Activated CD4-positive, alpha-beta T cell treated with anti-CD3 and anti-CD28 coated beads for 36 hours (primary cell): ENCODE measurements around the gene MRTFA. TPM values are rescaled to one million over a fixed set of nuclear protein-coding genes. Genes with fewer than 3 reads are reported as not detected.

ENCODE experiments used
- ATAC-seq: fragments of 200-7000 bp; cut with Tn5 transposase; one replicate; pipeline ENCODE4 v1.10.0; 2021; ENCODE audit warnings: mild to moderate bottlenecking, moderate library complexity
- CTCF ChIA-PET: fragments of 350-600 bp; sonication (Branson Sonifier 250); formaldehyde crosslinking; loops from one replicate; lab custom pipeline; 2021; ENCODE audit warnings: antibody characterized with exemption; lab: Charles Lee
- POLR2A ChIA-PET: fragments of 350-600 bp; sonication (Branson Sonifier 250); formaldehyde crosslinking; loops from one replicate; lab custom pipeline; 2021; ENCODE audit warnings: antibody characterized with exemption, inconsistent platforms; lab: Charles Lee
- DNase-seq: peaks from one replicate; pipeline ENCODE4 v3.0.0-alpha.2; 2020
- H3K27ac Mint-ChIP-seq: one replicate; pipeline ENCODE4 v1.8.0; 2021; ENCODE audit warnings: mixed read lengths
- H3K27me3 Mint-ChIP-seq: one replicate; pipeline ENCODE4 v1.8.0; 2021; ENCODE audit warnings: mixed read lengths
- H3K36me3 Mint-ChIP-seq: one replicate; pipeline ENCODE4 v1.8.0; 2021; ENCODE audit warnings: low read depth, mixed read lengths
- H3K4me1 Mint-ChIP-seq: one replicate; pipeline ENCODE4 v1.8.0; 2021; ENCODE audit warnings: mixed read lengths
- H3K4me3 Mint-ChIP-seq: one replicate; pipeline ENCODE4 v1.8.0; 2021; ENCODE audit warnings: mild to moderate bottlenecking, moderate library complexity, mixed read lengths
- H3K9me3 Mint-ChIP-seq: one replicate; pipeline ENCODE4 v1.8.0; 2021; ENCODE audit warnings: low read depth, mixed read lengths
- intact Hi-C, 2 experiments: fragments of 100-400 bp; cut with DNase I in 1 of 2; cut with micrococcal nuclease in 1 of 2; formaldehyde crosslinking; loops; one replicate each; pipeline versions ENCODE4 v1.14.2 to v1.15.1; 2022 to 2024; cut with DNase I, micrococcal nuclease
- total RNA-seq, 2 experiments: library from RNA; stranded (reverse); gene quantifications; one replicate each; pipeline ENCODE4 v1.2.3, GENCODE V29; 2021

The MRTFA gene
- 10 to 100 TPM; 41.0 to 43.2 TPM for total RNA-seq

- Mint-ChIP-seq H3K9me3 (no peaks in the 10 kb centered on the region), H3K27me3 (no peaks in the 10 kb centered on the region), H3K4me1 (peaks cover 43% of the 10 kb centered on the region), H3K27ac (peak within 1 kb of the TSS; percentile 93), H3K36me3 (peaks cover 3% of the 10 kb centered on the region), H3K4me3 (peak within 1 kb of the TSS; percentile 85)
- ATAC-seq (peak; percentile 96), DNase-seq (peak; percentile 100)
- intact Hi-C loops, result loop anchor here (1.0 to 5.0 kb wide), 13 partner anchors 16 to 1311 kb away; partner anchors contain the start of genes ADSL (in 1 of the 2), CENPM (in 1 of the 2), RBX1 (in 1 of the 2) and SLC25A17 (in 1 of the 2)
- ChIA-PET POLR2A (interaction anchor here (0.6 to 1.3 kb wide), 10 partner anchors 8 to 210 kb away, joined by 3 to 8 read pairs (median 3); no protein-coding TSS in a partner anchor), CTCF (interaction anchor here (0.6 to 1.5 kb wide), 11 partner anchors 9 to 180 kb away, joined by 3 to 10 read pairs (median 3); no protein-coding TSS in a partner anchor)
Observed at GRCh38 chr22:40636380-40637182, at the start of gene MRTFA. Gene MRTFA, minus strand, starts transcription at chr22:40636719.

GRCh38 chr22:40685406-40685805 is 48.9 kb upstream of the MRTFA start:
- DNase-seq, result peak; percentile 19

GRCh38 chr22:40684728-40685127 is 48.2 kb upstream of the MRTFA start:
- intact Hi-C loops, result loop anchor here in 1 of 2 experiments (5.0 kb wide), 1 partner anchor 43 kb away; no protein-coding TSS in a partner anchor
- H3K36me3 Mint-ChIP-seq, result no peaks in the 10 kb centered on the region
- H3K27ac Mint-ChIP-seq, result peak overlapping the region; percentile 34
- H3K4me3 Mint-ChIP-seq, result peak overlapping the region; percentile 42
- H3K4me1 Mint-ChIP-seq, result peaks cover 23% of the 10 kb centered on the region
- peaks cover 3% of the 10 kb centered on the region for H3K27me3 Mint-ChIP-seq
- DNase-seq (peak; percentile 14), ATAC-seq (no peak)
- no peaks in the 10 kb centered on the region for H3K9me3 Mint-ChIP-seq
- ChIA-PET POLR2A (no interaction called here), CTCF (interaction anchor here (0.9 to 3.7 kb wide), 6 partner anchors 17 to 247 kb away, joined by 3 to 43 read pairs (median 6); no protein-coding TSS in a partner anchor)

More at GRCh38 chr22:40685406-40685805, 48.9 kb upstream of the MRTFA start:
- peaks cover 23% of the 10 kb centered on the region for H3K4me1 Mint-ChIP-seq
- no peaks in the 10 kb centered on the region for H3K27me3 Mint-ChIP-seq
- intact Hi-C loops, result no loop called here
- H3K27ac Mint-ChIP-seq, result peak overlapping the region; percentile 63
- ChIA-PET CTCF (interaction anchor here (0.6 to 3.7 kb wide), 4 partner anchors 25 to 302 kb away, joined by 3 to 23 read pairs (median 4); no protein-coding TSS in a partner anchor), POLR2A (no interaction called here)
- no peaks in the 10 kb centered on the region for H3K36me3 Mint-ChIP-seq
- no peaks in the 10 kb centered on the region for H3K9me3 Mint-ChIP-seq
- no peak for ATAC-seq
- H3K4me3 Mint-ChIP-seq, result peak overlapping the region; percentile 42

DNA sequence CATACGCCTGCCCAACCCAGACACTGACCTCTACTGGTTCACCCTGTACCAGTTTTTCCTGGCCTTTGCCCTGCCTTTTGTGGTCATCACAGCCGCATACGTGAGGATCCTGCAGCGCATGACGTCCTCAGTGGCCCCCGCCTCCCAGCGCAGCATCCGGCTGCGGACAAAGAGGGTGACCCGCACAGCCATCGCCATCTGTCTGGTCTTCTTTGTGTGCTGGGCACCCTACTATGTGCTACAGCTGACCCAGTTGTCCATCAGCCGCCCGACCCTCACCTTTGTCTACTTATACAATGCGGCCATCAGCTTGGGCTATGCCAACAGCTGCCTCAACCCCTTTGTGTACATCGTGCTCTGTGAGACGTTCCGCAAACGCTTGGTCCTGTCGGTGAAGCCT is 44.9 kb upstream of the MRTFA start:
- Mint-ChIP-seq H3K27me3 (peaks cover 10% of the 10 kb centered on the region), H3K27ac (peak overlapping the region; percentile 74), H3K4me1 (peaks cover 25% of the 10 kb centered on the region), H3K4me3 (no peak overlapping the region), H3K36me3 (no peaks in the 10 kb centered on the region), H3K9me3 (no peaks in the 10 kb centered on the region)
- intact Hi-C loops, result loop anchor here in 1 of 2 experiments (5.0 kb wide), 1 partner anchor 46 kb away; no protein-coding TSS in a partner anchor
- CTCF ChIA-PET, result interaction anchor here (0.5 to 3.3 kb wide), 3 partner anchors 77 to 557 kb away, joined by 3 to 43 read pairs (median 3); no protein-coding TSS in a partner anchor
- DNase-seq (no peak), ATAC-seq (no peak)
- POLR2A ChIA-PET, result interaction anchor here (0.6 kb wide), 1 partner anchor 260 kb away, joined by 4 read pairs; no protein-coding TSS in a partner anchor

- ATAC-seq, result no peak
- Mint-ChIP-seq H3K9me3 (no peaks in the 10 kb centered on the region), H3K4me3 (no peak overlapping the region), H3K36me3 (no peaks in the 10 kb centered on the region), H3K27me3 (peaks cover 10% of the 10 kb centered on the region), H3K27ac (no peak overlapping the region), H3K4me1 (peaks cover 25% of the 10 kb centered on the region)
- POLR2A ChIA-PET, result no interaction called here
- CTCF ChIA-PET, result no interaction called here
- no peak for DNase-seq
- intact Hi-C loops, result loop anchor here in 1 of 2 experiments (5.0 kb wide), 1 partner anchor 46 kb away; no protein-coding TSS in a partner anchor
Observed at GRCh38 chr22:40680819-40681183, 44.3 kb upstream of the MRTFA start.

DNA sequence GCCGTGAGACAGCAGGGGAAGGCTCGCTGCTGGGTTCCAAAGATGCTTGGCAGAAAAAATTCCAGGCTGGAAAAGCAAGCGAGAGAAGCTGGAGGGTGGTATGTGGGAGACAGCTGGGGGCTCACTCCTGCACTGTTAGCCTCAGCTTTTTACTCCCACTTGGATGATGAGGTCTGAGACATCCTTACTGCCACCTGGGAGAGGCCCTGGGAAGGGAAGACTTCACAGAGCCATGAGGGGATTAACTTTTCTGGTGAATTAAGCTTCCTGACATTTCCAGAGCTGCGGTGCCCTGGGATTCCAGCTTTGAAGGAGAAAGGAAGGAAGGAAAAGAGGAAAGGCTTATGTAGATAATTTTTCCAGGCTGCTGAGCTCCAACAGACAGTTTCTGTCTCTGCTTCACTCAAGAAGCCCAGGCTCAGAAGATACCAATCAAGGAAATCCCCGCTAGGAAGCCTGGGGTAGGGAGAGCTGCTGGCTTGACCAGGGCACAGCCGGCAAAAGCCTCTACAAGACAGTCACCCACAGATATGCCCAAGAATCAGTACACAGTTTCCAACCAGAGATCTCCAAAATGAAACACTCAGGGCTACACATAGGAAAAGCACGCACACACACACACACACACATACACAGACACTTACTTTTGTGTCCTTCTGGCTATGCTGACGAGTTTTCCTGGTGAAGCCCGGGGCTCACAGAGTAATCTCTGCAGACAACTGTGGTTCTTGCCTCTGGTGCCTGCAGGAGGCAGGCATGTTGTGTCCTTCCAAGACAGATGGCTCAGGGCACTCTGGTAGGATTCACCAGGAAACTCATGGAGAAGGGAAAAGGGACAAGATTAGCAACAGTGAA is 43.7 kb upstream of the MRTFA start:
- H3K4me1 Mint-ChIP-seq, result peaks cover 22% of the 10 kb centered on the region
- no peaks in the 10 kb centered on the region for H3K36me3 Mint-ChIP-seq
- no peak overlapping the region for H3K27ac Mint-ChIP-seq
- ATAC-seq (no peak), DNase-seq (no peak)
- peaks cover 10% of the 10 kb centered on the region for H3K27me3 Mint-ChIP-seq
- ChIA-PET CTCF (interaction anchor here (0.7 to 1.4 kb wide), 4 partner anchors 11 to 243 kb away, joined by 3 read pairs; no protein-coding TSS in a partner anchor), POLR2A (no interaction called here)
- H3K4me3 Mint-ChIP-seq, result no peak overlapping the region
- intact Hi-C loops, result loop anchor here in 1 of 2 experiments (5.0 kb wide), 1 partner anchor 47 kb away; no protein-coding TSS in a partner anchor
- H3K9me3 Mint-ChIP-seq, result no peaks in the 10 kb centered on the region

GRCh38 chr22:40679249-40679963 is 42.9 kb upstream of the MRTFA start, which contains the start of gene MCHR1:
Gene MCHR1, plus strand, starts transcription at chr22:40679484. Its CDS starts 169 bp downstream, at chr22:40679653.
- Mint-ChIP-seq H3K27ac (no peak within 1 kb of the TSS), H3K4me1 (peaks cover 21% of the 10 kb centered on the region)
- CTCF ChIA-PET, result interaction anchor here (0.7 to 1.4 kb wide), 4 partner anchors 11 to 244 kb away, joined by 3 read pairs; no protein-coding TSS in a partner anchor

DNA sequence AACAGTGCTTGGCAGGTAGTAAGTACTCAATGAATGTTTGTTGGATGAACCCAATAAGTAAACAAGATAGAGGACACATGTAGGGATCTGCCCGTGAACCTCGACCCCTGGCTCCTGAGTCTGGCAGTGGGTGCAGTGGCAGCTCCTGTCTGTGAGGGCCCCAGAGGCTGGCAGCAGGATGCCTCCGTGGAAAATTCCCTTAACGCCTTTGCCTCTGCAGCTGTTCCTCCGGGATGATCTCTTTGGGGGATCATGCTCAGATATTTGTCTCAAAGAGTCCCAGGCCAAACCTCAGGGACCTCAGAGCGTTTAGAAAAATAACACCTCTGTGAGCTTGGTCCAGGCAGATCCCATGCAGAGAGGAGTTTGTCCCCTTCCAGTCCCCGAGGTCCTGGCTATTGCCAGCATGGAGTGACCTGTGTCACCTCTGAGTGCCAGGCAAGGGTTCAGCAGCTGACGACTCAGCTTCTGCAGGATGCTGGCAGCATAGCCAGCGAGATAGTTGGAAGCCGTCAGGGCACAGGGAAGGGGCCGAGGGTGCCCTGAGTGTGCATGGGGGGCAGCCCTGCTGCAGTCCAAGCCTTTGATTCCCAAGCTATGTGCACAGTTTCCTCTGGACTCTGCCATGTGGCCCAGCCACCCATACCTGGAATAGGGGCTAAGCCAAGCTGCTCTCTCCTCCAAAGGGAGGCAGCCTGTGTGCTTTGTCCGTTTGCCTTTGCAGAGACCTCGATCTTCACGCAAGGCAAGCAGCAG is 42.2 kb upstream of the MRTFA start:
- H3K36me3 Mint-ChIP-seq, result no peaks in the 10 kb centered on the region
- POLR2A ChIA-PET, result interaction anchor here (0.5 kb wide), 1 partner anchor 9 kb away, joined by 4 read pairs; no protein-coding TSS in a partner anchor

More at GRCh38 chr22:40679249-40679963, 42.9 kb upstream of the MRTFA start, which contains the start of gene MCHR1:
- intact Hi-C loops, result no loop called here
- POLR2A ChIA-PET, result no interaction called here
- no peak within 1 kb of the TSS for H3K4me3 Mint-ChIP-seq
- no peak for ATAC-seq
- H3K27me3 Mint-ChIP-seq, result peaks cover 10% of the 10 kb centered on the region
- peak; percentile 18 for DNase-seq
- no peaks in the 10 kb centered on the region for H3K36me3 Mint-ChIP-seq
- H3K9me3 Mint-ChIP-seq, result no peaks in the 10 kb centered on the region

GRCh38 chr22:40676644-40677043 is 40.1 kb upstream of the MRTFA start:
- intact Hi-C loops, result no loop called here
- no peak for ATAC-seq
- H3K4me1 Mint-ChIP-seq, result peaks cover 2% of the 10 kb centered on the region
- no peak overlapping the region for H3K4me3 Mint-ChIP-seq
- H3K27ac Mint-ChIP-seq, result no peak overlapping the region
- CTCF ChIA-PET, result no interaction called here
- no peaks in the 10 kb centered on the region for H3K9me3 Mint-ChIP-seq
- POLR2A ChIA-PET, result no interaction called here
- H3K27me3 Mint-ChIP-seq, result peaks cover 10% of the 10 kb centered on the region
- DNase-seq, result no peak
- H3K36me3 Mint-ChIP-seq, result no peaks in the 10 kb centered on the region

More for the DNA sequence above, 42.2 kb upstream of the MRTFA start:
- no peak overlapping the region for H3K4me3 Mint-ChIP-seq
- H3K9me3 Mint-ChIP-seq, result no peaks in the 10 kb centered on the region
- H3K4me1 Mint-ChIP-seq, result peaks cover 21% of the 10 kb centered on the region
- CTCF ChIA-PET, result interaction anchor here (1.4 kb wide), 1 partner anchor 242 kb away, joined by 3 read pairs; no protein-coding TSS in a partner anchor
- peaks cover 10% of the 10 kb centered on the region for H3K27me3 Mint-ChIP-seq
- no peak overlapping the region for H3K27ac Mint-ChIP-seq
- no peak for DNase-seq
- ATAC-seq, result no peak
- intact Hi-C loops, result no loop called here
